GM19395 (cell line): ENCODE data around the gene KRTAP5-3.
"Not testable (repeated sequence)": the region's sequence is repeated elsewhere in the genome, so short reads cannot be mapped to it uniquely, and the experiment has no call there.

Source experiments
- ATAC-seq: cut with Tn5 transposase; IDR thresholded peaks from one replicate; pipeline ENCODE4 v1.9.1; 2021; ENCODE audit warnings: mild to moderate bottlenecking, moderate library complexity; ENCODE audit not compliant: unreplicated experiment

Gene KRTAP5-3

DNA sequence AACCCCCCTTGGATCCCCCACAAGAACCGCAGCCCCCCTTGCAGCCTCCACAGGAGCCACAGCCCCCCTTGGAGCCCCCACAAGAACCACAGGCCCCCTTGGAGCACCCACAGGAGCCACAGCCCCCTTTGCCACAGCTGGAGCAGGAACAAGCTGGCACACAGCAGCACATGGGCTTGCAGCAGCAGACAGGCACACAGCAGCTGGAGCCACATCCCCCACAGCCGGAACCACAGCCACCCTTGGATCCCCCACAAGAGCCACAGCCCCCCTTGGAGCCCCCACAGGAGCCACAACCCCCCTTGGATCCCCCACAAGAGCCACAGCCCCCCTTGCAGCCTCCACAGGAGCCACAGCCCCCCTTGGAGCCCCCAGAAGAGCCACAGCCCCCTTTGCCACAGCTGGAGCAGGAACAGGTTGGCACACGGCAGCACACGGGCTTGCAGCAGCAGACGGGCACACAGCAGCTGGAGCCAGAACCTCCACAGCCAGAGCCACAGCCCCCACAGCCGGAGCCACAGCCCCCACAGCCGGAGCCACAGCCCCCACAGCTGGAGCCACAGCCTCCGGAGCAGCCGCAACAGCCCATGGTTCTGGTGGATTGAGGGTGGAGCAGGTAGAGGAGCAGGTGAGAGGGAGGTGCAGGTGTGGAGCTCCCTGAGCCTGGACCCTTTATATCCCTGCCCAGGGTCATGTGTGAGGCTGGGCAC is 23.4 kb downstream of the KRTAP5-3 start, which contains the start of gene KRTAP5-1:
KRTAP5-1 (minus strand) TSS at position 623 of the 710 bp plus-strand sequence; CDS start at position 589, 34 bp downstream.
- ATAC-seq: not testable (repeated sequence)

GRCh38 chr11:1582909-1583308 is 25.4 kb downstream of the KRTAP5-3 start:
- not testable (repeated sequence) for ATAC-seq

GRCh38 chr11:1581976-1582375 is 26.3 kb downstream of the KRTAP5-3 start:
- ATAC-seq: no peak

- ATAC-seq: no peak
These were observed 31.4 kb downstream of the KRTAP5-3 start for GRCh38 chr11:1576825-1577224.

DNA sequence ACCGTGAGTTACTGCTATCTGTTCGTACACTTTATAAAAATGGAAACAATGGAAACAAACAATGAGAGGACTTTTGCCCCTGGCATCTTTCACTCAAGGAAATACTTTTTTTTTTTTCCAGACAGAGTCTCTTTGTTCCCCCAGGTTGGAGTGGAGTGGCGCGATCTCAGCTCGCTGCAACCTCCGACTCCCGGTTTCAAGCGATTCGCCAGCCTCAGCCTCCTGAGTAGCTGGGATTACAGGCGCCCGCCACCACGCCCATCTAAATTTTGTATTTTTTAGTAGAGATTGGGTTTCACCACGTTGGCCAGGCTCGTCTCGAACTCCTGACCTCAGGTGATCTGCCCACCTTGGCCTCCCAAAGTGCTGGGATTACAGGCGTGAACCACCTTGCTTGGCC is 32.5 kb downstream of the KRTAP5-3 start:
- not testable (repeated sequence) for ATAC-seq

GRCh38 chr11:1574933-1575242 is 33.4 kb downstream of the KRTAP5-3 start:
- no peak for ATAC-seq

GRCh38 chr11:1574238-1574932 is 33.9 kb downstream of the KRTAP5-3 start:
- no peak for ATAC-seq

DNA sequence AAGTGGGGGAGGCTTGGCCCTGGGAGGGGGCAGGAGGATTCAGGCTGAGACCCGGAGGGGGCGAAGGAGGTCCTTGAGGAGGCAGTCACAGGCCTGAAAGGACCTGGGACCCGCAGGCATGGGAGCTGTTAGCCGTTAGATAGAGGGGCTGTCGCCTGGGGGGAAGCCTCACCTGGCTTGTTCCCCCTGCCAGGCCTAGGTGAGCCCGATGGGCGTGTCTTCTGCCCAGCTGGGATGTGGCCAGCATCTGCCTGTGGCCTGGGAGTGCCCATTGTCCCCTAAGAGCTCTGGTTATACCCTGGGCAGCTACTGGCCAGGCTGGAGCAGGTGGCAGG is 34.4 kb downstream of the KRTAP5-3 start:
- no peak for ATAC-seq

- no peak for ATAC-seq
These were observed 35.0 kb downstream of the KRTAP5-3 start for GRCh38 chr11:1573077-1573902.

DNA sequence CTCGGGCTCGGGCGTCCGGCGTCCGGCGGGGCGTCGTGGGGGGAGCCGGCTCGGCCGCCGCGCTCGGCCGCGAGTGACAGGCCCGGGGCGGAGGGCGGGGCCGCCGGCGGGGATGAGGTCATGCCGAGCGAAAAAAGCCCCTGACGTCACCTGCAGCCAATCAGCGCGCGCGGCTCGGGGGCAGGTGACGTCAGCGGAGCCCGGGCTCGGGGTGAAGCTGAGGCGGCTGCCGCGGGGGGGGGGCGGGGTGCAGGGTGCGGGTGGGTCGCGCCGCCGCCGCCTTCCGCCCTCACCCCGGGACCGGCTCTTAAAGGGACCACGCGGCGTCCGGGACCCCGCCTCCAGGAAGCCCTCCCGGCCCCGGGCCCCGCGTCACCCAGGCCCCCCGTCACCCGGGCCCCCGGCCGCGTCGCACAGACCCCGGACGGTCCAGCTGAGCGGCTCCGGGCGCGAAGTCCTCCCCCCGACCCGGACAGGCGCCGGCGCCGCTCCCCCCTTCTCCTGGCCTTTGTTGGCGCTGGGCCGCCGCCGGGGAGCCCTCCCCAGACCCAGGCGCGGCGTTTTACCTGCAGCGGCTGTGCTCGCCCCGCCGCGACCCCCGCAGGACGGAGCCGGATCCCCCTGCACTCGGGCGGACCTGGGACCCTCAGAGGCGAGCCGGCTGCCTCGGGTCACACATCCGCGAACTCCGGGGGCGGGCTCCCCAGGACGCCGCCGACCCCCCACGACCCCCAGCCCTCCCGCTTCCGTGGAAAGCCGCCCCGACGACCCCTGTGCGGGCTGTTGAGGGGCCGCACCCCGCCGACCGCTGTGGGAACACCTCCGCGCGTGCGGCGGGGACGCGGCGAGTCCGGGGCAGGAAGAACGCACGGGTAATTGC is 35.8 kb downstream of the KRTAP5-3 start, which contains the start of gene DUSP8:
DUSP8 (minus strand) TSS at position 75 of the 880 bp plus-strand sequence. CDS start 6,445 bp downstream, outside the sequence.
- ATAC-seq: peak; percentile 50

DNA sequence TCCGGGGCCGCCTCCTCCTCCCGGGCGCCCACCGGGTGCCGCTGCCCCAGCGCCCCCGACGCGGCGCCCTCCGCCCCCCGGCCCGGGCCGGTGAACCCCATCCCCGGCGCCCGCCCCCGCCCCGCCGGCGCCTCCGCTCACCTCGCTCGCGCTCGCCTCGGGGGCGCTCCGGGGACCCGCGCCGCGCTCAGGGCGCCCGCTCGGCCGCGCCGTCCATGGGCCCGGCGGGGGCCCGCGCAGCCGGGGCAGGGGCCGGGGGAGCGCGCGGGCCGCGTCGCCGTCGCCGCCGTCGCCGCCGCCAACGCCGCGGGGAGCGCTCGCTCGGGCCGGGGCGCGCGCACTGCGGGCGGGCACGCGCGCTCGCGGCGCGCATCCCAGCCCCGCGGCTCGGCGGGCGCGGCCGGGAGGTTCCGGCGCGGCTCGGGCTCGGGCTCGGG is 36.5 kb downstream of the KRTAP5-3 start:
- ATAC-seq: no peak

DNA sequence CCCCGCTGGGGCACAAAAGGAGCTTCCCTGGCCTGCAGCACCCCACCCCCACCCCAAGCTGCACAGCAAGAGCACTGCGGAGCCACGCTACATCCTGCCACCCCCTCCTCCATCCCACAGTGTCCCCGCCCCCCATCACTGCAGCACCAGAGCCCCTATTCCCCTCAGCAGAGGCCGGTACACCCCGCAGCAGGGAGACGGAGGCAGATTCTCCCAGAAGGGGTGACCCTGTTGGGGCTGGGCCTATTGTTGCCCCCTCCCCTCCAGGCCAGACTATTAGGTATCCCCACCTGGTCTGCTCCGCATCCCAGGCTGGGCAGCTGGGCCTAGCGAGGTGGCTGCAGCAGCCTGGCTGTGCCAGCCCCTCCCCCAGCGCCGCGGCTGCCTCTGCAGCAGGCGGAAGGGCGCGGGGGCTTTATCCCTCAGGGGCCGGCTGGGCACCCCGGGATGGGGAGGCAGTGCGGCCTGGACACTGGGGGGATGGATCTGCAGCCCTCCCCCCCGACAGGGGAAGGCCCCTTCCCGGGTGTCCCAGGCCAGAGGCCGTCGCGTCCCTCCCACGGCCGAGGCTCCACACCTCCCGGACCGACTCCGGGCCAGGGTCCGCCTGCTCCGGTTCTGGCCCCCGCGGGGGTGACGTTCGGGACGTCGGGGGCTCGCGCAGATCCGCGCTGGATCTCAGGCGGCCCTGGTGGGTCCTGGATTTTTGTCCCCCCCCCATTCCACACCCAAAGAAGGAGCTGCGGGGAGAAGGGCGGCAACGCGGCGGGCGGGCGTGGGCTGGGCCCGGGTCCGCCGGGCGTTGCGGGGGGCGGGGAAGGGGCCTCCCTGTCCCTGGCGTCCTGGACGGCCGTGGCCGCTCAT is 37.1 kb downstream of the KRTAP5-3 start:
- no peak for ATAC-seq

- no peak for ATAC-seq
These were observed 37.8 kb downstream of the KRTAP5-3 start for GRCh38 chr11:1570531-1570895.

GRCh38 chr11:1570001-1570453 is 38.2 kb downstream of the KRTAP5-3 start:
- no peak for ATAC-seq

- no peak for ATAC-seq
These were observed 38.9 kb downstream of the KRTAP5-3 start for GRCh38 chr11:1569251-1569780.

DNA sequence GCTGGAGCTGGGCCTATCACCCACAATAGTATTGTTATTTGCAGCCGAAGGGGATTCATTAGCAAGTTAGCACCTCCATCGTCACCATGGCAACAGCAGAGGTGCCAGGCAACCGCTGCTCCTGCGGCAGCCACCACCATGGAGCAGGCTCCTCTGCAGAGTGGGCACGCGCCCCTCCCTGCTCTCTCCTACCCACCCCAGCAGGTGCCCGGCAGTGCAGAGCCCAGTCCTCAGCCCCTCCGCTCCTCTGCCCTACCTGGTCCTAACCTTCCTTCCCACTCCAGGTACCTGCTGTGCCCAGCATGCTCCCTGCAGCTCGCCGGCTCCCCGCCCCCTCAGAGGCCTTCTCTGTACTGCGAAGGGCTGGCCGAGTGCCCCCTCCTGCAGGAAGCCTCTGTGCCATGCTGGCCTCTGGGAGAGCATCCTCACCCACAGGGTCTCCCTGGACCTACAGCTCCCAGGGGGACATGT is 39.8 kb downstream of the KRTAP5-3 start:
- no peak for ATAC-seq

DNA sequence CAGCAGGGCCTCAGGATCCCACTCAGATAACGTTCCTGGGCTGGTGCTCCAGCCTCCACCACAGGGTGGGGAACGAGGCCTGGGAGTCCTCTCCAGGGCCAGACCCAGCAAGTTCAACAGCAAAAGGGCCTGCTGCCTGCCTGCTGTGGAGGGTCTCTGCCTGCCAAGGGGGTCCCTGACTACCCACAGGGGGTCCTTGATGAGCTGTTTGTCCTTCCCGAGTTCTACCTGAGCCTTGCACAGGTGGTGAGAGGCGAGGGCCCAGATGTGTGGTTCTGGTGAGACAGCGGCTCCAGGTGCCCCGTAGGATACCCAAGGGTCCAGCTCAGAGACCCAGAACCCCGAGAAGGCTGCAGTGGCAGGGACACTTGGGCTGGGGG is 40.6 kb downstream of the KRTAP5-3 start:
- ATAC-seq: no peak

DNA sequence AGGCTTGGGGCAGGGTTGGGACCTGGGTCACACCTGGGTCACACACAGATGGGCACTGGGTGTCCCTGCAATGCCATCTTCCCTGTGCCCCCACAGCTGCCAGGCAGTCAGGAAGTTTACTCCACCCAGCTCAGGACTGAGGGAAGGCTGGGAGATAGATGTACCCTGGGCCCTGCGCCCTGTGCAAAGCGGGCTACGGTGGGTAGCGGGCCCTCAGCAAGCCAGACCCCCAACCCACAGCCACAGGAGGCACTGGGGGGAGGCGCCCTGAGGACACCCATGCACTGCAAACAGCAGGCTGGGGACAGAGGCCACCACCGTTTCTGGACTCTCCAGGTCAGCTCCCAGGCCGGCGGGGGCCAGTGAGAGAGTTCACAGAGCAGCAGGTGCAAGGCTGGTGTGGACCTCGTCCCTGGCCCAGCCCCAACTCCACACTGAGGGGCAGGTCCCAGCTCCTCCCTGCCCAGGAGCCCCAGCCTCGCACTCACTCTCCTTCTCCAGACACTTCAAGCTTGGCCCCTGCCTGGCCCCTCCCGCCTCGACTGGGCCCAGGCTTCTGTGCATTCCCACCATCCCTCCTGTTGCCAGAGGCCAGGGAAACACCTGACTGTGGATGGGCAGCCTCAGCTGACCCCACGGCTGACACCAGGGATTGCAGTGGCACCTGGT is 41.1 kb downstream of the KRTAP5-3 start:
- no peak for ATAC-seq
